Measurements from ENCODE around the gene KRT34. TPM values are rescaled to one million over a fixed set of nuclear protein-coding genes. Genes with fewer than 3 reads are reported as not detected.

KRT34 gene
- total and polyA plus RNA-seq, 7 donors, result not detected

DNA sequence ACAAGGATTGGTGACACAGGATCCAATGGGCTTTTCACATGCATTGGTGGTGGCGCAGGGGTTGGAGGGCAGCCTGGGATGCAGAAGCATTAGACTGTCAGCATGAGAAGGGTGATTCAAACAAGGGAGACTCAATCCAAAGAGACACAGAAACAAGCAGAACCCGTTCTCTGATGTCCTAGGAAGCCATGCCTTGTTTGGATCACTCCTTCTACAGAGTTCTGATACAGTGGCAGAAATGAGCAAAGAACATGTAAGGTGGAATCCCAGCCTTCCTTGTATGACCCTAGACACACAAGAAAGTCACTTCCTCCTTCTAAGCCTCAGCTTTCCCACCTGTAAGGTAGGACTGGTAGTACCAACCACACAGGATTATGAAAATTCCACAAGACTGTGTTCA lies 18.2 kb downstream of the KRT34 start:
- no peaks in the 10 kb centered on the region for H3K36me3 ChIP-seq
- no peak overlapping the region for H3K4me3 ChIP-seq
- H3K9me3 ChIP-seq, result no peaks in the 10 kb centered on the region
- WGBS, 2 donors, result 74 to 85% methylated on average over 2 of the region's 2 CpGs
- no peak for DNase-seq
- no peak overlapping the region for H3K27ac ChIP-seq
- intact Hi-C loops (cut with DNase I), result no loop called here
- H3K4me1 ChIP-seq, result no peaks in the 10 kb centered on the region
- H3K27me3 ChIP-seq, result no peaks in the 10 kb centered on the region
- TF ChIP-seq EP300 (IDR thresholded peaks at IDR 0.05), result no peak
- TF ChIP-seq, protein P1, sequence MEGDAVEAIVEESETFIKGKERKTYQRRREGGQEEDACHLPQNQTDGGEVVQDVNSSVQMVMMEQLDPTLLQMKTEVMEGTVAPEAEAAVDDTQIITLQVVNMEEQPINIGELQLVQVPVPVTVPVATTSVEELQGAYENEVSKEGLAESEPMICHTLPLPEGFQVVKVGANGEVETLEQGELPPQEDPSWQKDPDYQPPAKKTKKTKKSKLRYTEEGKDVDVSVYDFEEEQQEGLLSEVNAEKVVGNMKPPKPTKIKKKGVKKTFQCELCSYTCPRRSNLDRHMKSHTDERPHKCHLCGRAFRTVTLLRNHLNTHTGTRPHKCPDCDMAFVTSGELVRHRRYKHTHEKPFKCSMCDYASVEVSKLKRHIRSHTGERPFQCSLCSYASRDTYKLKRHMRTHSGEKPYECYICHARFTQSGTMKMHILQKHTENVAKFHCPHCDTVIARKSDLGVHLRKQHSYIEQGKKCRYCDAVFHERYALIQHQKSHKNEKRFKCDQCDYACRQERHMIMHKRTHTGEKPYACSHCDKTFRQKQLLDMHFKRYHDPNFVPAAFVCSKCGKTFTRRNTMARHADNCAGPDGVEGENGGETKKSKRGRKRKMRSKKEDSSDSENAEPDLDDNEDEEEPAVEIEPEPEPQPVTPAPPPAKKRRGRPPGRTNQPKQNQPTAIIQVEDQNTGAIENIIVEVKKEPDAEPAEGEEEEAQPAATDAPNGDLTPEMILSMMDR (IDR thresholded peaks at IDR 0.05), result no peak
- no peak for TF ChIP-seq POLR2AphosphoS5 (IDR thresholded peaks at IDR 0.05)
- no peak for TF ChIP-seq POLR2A (IDR thresholded peaks at IDR 0.05)

DNA sequence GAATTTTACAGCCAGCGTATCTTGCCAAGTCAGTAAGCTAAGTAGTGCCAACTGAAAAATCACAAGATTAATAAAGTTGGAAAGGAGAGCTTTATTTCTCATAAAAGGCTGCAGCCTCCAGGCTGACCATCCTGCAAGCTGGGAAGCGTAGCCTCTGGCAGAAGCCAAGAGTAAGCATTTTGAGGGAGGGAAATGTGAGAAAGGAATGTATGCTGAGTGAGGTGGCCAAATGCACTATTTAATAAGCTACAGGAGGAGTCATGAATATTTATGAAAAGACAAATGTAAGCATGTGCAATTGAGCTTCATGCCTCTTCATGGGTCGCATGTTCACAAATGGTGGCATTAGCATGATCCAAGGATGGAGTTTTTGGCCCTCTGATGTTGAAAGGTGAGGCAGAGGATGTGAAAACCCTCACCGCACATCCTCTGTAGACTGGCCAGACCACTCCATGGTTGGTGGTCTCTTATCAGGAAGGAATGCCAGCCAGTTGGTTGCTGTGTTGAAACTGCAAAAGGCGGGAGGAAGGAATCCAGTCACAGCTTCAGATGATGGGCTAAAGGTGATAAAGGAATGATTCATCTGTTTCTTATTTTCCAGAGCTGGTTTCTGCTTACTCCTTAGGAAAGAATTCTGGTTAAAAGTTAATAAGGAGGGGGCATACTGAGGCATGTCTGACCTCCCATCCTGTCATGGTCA lies 21.7 kb downstream of the KRT34 start:
- 87 to 89% methylated on average over 5 of the region's 5 CpGs for WGBS, 2 donors
- H3K27ac ChIP-seq, result no peak overlapping the region
- DNase-seq, result no peak
- TF ChIP-seq, protein P1 (IDR thresholded peaks at IDR 0.05), result no peak
- TF ChIP-seq POLR2A (IDR thresholded peaks at IDR 0.05), result no peak
- no peak for TF ChIP-seq POLR2AphosphoS5 (IDR thresholded peaks at IDR 0.05)
- TF ChIP-seq EP300 (IDR thresholded peaks at IDR 0.05), result no peak
- H3K36me3 ChIP-seq, result no peaks in the 10 kb centered on the region
- H3K4me3 ChIP-seq, result no peak overlapping the region
- no peaks in the 10 kb centered on the region for H3K9me3 ChIP-seq
- H3K27me3 ChIP-seq, result no peaks in the 10 kb centered on the region
- no peaks in the 10 kb centered on the region for H3K4me1 ChIP-seq
- intact Hi-C loops (cut with DNase I), result no loop called here

DNA sequence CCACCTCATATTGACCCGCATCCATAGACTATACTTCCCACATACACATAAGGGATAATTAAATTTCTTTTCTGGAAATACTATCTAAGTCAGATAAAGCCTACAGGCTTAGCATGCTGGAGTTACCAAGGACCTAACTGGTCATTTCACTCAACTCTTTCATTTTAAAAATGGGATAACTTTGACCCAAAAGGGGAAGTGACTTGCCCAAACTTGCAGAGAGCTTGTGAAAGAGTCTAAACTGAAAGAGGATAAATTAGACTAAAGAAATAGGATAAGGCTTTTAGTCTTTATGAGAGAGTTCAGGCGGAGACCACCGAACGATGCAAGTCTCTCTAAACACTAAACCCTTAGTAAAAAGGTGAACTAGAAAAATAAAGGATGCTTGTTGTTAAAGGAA lies 27.6 kb downstream of the KRT34 start:
- 90% methylated on average over 4 of the region's 4 CpGs for WGBS, 2 donors
- intact Hi-C loops (cut with DNase I), result no loop called here
- Histone ChIP-seq H3K27ac (no peak overlapping the region), H3K4me3 (no peak overlapping the region), H3K36me3 (no peaks in the 10 kb centered on the region), H3K4me1 (no peaks in the 10 kb centered on the region), H3K27me3 (no peaks in the 10 kb centered on the region), H3K9me3 (no peaks in the 10 kb centered on the region)
- DNase-seq, result no peak
- TF ChIP-seq POLR2A (IDR thresholded peaks at IDR 0.05) (no peak), POLR2AphosphoS5 (IDR thresholded peaks at IDR 0.05) (no peak), EP300 (IDR thresholded peaks at IDR 0.05) (no peak)
- TF ChIP-seq, protein P1 (IDR thresholded peaks at IDR 0.05), result no peak

DNA sequence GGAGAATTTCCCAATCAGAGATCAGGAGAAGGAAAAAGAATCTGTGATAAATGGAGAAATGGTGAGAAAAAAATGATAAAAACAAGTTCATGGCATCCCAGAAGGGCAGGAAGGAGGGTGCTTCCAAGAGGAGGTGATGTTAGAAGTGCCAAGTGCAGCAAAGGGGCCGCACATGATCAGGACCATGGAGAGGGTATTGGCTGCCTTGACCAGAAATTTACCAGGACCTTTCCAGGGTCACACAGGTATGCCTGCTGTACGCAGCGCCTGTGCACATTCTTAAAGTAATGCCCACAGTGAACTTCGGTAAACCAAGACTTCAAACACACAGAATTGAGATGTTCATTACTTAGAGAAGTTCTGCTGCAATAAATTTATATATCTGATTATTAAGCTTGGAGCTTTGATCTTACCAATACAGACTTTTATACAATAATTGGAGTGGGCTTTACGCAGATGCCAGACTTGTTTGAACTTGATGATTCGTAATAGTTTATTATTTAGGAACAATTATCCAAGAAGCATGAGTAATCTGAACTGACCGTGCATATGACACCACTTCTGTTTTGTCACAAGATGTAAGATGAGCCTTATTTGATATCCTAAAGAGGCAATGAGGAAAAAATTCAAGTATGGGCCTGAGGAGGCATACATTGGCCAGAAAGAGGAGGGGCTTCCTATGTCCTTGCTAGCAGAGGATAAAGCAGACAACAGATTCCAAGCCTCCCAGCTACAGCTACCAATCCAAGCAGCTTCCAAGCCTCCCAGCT lies 29.3 kb downstream of the KRT34 start:
- no peaks in the 10 kb centered on the region for H3K9me3 ChIP-seq
- no peaks in the 10 kb centered on the region for H3K36me3 ChIP-seq
- DNase-seq, result no peak
- no peak for TF ChIP-seq EP300 (IDR thresholded peaks at IDR 0.05)
- TF ChIP-seq, protein P1 (IDR thresholded peaks at IDR 0.05), result no peak
- TF ChIP-seq POLR2A (IDR thresholded peaks at IDR 0.05), result no peak
- no peak overlapping the region for H3K27ac ChIP-seq
- H3K4me3 ChIP-seq, result no peak overlapping the region
- intact Hi-C loops (cut with DNase I), result no loop called here
- 79 to 80% methylated on average over 7 of the region's 7 CpGs for WGBS, 2 donors
- H3K4me1 ChIP-seq, result no peaks in the 10 kb centered on the region
- H3K27me3 ChIP-seq, result no peaks in the 10 kb centered on the region
